ENCODE data around the gene PRXL2B.

The PRXL2B gene

DNA sequence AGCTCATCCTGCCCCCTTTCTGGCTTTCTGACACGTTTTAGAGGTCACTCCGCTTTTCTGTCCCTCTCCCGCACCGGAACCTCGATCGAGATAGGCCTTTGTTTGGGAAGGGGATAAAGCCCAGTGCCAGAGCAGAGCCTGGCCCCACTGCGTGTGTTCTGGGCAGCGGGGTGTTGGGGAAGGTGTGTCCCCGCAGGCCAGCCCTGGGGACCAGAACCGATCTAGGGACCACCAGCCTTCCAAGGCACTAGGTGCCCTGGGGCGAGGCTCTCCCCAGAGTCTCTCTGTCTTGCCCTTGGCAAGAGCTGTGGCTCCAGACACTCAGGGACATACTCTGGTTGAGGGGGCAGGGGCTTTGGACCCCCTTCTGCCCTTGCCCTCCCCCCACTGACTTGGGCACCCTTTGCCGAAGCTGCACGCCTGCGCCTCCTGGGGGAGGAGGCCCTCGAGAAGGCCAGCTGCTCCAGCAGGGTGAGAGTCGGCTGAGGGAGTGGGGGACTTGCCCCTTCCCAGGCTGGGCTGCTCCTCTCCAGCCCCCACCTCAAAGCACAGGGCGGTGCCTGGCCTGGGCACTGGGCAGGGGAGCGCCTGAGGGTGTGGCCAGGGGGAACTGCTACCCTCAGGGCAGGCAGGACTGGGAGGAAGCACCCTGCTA is 16.4 kb downstream of the PRXL2B start:
- H3K4me3 ChIP-seq (ENCODE audit: low read depth, low read length): no peak overlapping the region
- no peak for DNase-seq (ENCODE audit: low read depth)
- no peak for TF ChIP-seq MYC (IDR thresholded peaks at IDR 0.05; ENCODE audit: low read depth, low read length)
- TF ChIP-seq, protein P1, sequence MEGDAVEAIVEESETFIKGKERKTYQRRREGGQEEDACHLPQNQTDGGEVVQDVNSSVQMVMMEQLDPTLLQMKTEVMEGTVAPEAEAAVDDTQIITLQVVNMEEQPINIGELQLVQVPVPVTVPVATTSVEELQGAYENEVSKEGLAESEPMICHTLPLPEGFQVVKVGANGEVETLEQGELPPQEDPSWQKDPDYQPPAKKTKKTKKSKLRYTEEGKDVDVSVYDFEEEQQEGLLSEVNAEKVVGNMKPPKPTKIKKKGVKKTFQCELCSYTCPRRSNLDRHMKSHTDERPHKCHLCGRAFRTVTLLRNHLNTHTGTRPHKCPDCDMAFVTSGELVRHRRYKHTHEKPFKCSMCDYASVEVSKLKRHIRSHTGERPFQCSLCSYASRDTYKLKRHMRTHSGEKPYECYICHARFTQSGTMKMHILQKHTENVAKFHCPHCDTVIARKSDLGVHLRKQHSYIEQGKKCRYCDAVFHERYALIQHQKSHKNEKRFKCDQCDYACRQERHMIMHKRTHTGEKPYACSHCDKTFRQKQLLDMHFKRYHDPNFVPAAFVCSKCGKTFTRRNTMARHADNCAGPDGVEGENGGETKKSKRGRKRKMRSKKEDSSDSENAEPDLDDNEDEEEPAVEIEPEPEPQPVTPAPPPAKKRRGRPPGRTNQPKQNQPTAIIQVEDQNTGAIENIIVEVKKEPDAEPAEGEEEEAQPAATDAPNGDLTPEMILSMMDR (IDR thresholded peaks at IDR 0.05; ENCODE audit: low read depth, low read length): no peak
- no peak for TF ChIP-seq POLR2A (IDR thresholded peaks at IDR 0.05; ENCODE audit: extremely low read depth, insufficient read length)
- TF ChIP-seq, protein P2, sequence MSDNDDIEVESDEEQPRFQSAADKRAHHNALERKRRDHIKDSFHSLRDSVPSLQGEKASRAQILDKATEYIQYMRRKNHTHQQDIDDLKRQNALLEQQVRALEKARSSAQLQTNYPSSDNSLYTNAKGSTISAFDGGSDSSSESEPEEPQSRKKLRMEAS (IDR thresholded peaks at IDR 0.05; ENCODE audit: low read depth, low read length): no peak

DNA sequence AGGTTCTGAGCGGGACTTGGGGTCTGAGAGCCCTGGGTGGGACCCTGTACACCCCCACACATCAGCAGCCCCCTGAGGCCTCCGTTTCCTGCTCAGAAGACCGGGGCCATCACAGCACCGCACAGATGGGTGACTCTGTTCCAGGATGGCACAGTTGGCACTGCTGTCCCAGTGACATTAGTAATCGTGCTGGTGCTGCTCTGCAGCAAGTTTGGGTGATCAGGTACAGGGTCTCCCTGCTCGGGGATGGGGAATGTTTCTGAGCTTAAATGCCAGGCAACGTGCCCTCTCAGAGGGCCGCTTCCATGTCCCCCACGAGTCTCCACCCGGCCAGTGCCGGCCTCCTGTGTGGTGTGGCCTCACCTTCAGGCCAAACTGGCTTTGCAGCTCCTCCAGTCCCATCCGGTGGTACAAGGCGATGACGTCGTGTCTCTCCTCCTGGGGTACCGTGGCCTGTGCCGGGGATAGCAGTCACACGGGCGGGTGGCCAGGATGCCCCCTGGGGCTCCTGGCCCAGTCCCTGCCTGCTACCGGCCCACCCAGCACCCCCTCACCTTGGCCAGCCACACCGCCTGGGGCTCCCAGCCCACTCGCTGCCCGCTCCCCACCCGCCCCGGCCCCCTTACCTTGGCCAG is 17.1 kb downstream of the PRXL2B start:
- H3K4me3 ChIP-seq (ENCODE audit: low read depth, low read length): no peak overlapping the region
- DNase-seq (ENCODE audit: low read depth): no peak
- TF ChIP-seq, protein P1 (IDR thresholded peaks at IDR 0.05; ENCODE audit: low read depth, low read length): no peak

DNA sequence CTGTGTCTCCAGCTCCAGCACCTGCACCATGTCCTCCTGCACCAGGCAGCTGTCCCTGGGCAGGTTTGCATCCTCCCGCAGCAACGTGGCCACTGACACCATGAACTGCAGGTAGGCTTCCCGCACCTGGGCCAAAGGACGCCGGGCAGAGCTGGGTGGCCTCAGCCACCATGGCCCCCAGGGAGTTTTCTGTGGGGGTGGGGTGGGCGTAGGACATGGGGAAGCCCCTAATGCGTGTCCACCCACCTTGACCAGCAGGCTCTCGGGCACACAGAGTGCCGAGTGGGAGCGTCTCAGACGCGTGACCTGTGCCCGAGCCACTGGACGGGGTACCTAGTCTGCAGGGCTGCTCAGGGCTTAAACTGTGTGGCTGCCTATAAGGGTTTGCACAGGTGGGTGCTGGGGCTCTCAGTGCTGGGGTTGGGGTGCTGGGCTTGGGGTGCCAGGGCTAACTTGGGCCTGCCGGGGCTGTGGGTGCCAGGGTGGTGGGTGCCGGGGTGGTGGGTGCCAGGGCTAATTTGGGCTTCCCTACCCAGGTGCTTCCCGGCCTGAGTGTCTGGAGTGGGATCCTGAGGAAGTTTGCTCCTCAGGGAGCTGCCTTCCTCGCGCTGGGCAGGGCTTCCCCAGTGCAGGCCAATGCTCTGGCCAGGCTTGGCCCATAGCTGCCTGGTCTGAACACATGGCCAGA is 17.7 kb downstream of the PRXL2B start:
- no peak overlapping the region for H3K4me3 ChIP-seq (ENCODE audit: low read depth, low read length)
- TF ChIP-seq, protein P1 (IDR thresholded peaks at IDR 0.05; ENCODE audit: low read depth, low read length): no peak
- no peak for TF ChIP-seq MYC (IDR thresholded peaks at IDR 0.05; ENCODE audit: low read depth, low read length)
- no peak for TF ChIP-seq POLR2A (IDR thresholded peaks at IDR 0.05; ENCODE audit: extremely low read depth, insufficient read length)
- TF ChIP-seq, protein P2 (IDR thresholded peaks at IDR 0.05; ENCODE audit: low read depth, low read length): no peak
- DNase-seq (ENCODE audit: low read depth): no peak

DNA sequence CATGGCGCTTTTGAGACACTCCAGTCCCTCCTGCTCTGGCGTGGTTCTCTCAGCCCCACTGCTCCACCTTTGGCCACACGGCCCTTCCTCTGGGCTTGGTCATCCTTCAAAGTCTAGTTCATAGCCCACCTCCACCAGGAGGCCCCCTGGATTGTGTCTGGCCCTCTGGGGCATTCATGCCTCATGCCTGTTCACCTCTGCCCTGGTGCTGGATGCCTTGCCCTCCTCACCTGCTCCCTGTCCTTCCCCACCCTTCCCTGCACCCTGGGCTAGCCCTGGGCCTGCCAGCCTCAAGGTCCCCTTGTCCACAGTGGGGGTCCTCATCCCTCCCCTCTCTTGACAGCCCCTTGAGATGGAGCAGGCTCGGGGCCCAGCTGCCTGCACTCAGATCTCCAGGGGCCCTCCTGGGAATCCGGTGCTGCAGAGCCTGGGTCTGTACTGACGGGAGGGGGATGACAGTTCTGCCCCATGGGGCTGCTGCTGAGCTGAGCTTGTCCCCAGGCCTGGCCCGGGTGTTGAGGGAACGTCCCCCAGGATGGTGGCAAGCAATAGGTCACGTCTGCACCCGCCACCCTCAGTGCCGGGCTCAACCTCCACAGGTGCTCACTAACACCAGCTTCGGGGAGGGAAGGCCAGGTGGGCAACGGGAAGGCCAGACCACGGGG is 18.4 kb downstream of the PRXL2B start:
- H3K4me3 ChIP-seq (ENCODE audit: low read depth, low read length): no peak overlapping the region
- no peak for DNase-seq (ENCODE audit: low read depth)
- TF ChIP-seq, protein P1 (IDR thresholded peaks at IDR 0.05; ENCODE audit: low read depth, low read length): no peak
- TF ChIP-seq MYC (IDR thresholded peaks at IDR 0.05; ENCODE audit: low read depth, low read length) (no peak), POLR2A (IDR thresholded peaks at IDR 0.05; ENCODE audit: extremely low read depth, insufficient read length) (no peak)
- TF ChIP-seq, protein P2 (IDR thresholded peaks at IDR 0.05; ENCODE audit: low read depth, low read length): no peak

DNA sequence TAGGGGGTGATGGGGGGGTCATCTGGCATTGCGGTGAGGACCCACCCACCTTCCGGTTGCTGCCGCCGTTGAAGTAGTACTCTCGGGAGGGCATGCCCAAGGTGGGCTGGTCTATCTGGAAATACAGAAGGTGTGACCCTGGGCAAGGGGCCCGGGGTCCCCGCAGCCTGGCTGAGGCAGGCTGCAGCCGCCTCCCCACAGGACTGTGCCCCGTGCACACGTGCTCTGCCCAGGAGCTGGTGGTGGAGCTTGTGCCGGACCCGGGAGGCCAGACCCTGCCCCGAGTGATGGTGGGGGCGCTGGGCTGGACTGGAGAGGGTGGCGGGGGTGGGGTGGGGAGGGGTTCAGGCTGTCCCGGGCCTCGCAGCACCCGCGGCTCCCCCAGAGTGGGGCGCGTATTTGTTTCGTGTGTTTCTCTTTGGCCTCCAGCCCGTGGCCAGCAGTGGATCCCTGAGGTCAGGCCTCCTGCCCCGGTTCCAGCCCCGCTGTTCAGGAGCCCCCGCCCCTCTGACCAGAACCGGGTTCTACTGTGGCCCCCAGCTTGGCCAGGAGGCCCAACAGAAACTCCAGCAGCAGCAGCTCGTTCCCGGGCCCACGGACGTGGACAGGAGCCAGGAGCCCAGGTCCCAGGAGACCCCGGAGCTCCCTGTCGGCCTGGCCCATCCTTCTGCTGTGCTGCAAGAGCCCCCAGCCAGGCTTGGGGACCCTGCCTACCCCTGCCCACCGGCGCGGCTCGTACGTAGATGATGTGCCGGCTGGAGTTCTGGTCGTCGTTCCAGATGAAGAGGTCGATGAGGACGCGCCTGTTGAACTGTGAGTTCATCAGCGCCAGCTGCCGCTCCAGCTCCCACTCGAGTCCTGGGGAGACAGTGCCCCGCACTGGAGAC is 19.2 kb downstream of the PRXL2B start:
- no peak overlapping the region for H3K4me3 ChIP-seq (ENCODE audit: low read depth, low read length)
- DNase-seq (ENCODE audit: low read depth): no peak
- TF ChIP-seq MYC (IDR thresholded peaks at IDR 0.05; ENCODE audit: low read depth, low read length) (no peak), POLR2A (IDR thresholded peaks at IDR 0.05; ENCODE audit: extremely low read depth, insufficient read length) (no peak)
- TF ChIP-seq, protein P2 (IDR thresholded peaks at IDR 0.05; ENCODE audit: low read depth, low read length): no peak
- TF ChIP-seq, protein P1 (IDR thresholded peaks at IDR 0.05; ENCODE audit: low read depth, low read length): no peak
